Panc1 (cell line): ENCODE data around the gene LRMDA.

Experiments used
- CTCF ChIP-seq: fragments of 450-650 bp; IDR thresholded peaks from 2 replicates; pipeline ENCODE4 v1.5.1; 2017; ENCODE audit warnings: mild to moderate bottlenecking
- POLR2AphosphoS5 ChIP-seq: IDR thresholded peaks from 2 replicates; pipeline ENCODE4 v1.6.1; 2012; ENCODE audit warnings: mild to moderate bottlenecking, low read depth, low read length, moderate library complexity
- REST ChIP-seq, 2 experiments: IDR thresholded peaks; 2 replicates each; pipeline ENCODE4 v1.6.1; 2011 to 2012; ENCODE audit warnings: low read depth in 2 of 2, control low read depth in 1 of 2, low read length in 1 of 2, mild to moderate bottlenecking in 1 of 2, moderate library complexity in 1 of 2; ENCODE audit not compliant: insufficient read depth in 1 of 2
- TCF7L2 ChIP-seq: IDR thresholded peaks from 2 replicates; pipeline ENCODE4 v1.6.1; 2011; ENCODE audit warnings: mild to moderate bottlenecking, low read depth, low read length, inconsistent platforms

- TF ChIP-seq CTCF: no peak
- TF ChIP-seq POLR2AphosphoS5: no peak
- TF ChIP-seq REST (IDR thresholded peaks at IDR 0.05; ENCODE audit: insufficient read depth in 1 of 2, low read depth in 2 of 2, low read length in 1 of 2): no peak
- no peak for TF ChIP-seq TCF7L2
These were observed 79.6 kb downstream of the LRMDA start for GRCh38 chr10:75511011-75511410.
